ENCODE results near the gene PYGB. TPM values are rescaled to one million over a fixed set of nuclear protein-coding genes. Genes with fewer than 3 reads are reported as not detected.
"Not testable (repeated sequence)": the region's sequence is repeated elsewhere in the genome, so short reads cannot be mapped to it uniquely, and the experiment has no call there.

Gene PYGB
- total RNA-seq, 2 experiments from 2014 or later, result 26.3 to 27.5 TPM

DNA sequence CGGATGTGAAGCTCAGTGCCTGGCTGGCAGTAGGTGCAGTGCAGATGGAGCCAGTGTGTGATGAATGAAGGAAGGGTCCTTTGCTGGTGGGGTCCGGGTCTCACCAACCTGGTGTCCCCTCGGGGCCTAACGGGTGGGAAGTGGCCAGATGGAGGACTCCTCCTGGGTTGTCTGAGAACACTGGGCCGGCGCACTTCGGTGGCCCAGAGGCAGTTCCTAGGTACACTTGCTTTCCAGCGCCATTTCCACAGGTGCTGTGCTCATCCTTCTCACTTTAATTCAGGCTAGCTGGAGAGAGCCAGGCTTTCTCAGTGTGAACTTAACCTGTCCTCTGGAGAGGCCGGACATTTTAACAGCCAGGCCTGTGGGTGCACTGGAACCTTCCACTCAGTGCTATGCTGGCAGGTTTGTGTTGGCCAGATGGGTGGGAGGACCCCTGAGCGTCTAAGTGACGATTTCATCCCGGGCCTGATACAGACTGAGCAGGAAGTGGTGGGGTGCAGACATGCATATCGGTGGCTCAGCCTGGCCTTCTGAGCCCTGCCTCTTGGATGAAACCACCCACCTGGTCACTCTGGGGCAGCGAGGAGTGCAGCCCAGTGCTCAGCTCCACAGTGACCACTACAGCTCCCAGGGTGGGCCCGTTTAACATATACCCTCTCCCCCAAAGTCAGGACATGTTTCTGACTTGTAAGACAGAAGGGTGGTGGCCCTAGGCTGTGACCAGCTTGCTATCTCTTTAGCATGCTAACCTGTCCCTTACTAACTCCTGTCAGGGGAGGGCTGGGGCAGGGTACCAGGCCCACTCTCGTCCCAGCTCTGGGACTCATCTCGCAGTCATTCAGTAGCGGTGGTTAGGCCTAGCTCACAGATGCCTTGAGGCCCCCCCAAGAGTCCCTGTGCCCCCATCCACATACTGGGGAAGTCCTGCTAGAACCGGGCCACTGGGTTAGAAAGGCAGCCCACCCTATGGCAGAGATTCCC lies 8.2 kb upstream of the PYGB start:
- no peak overlapping the region for H3K27ac ChIP-seq (ENCODE audit: low read depth in 1 of 2, low read length in 2 of 2)
- peaks cover 5 to 6% of the 10 kb centered on the region in 2 experiments for H3K9me3 ChIP-seq (ENCODE audit: control insufficient read depth in 1 of 2, insufficient read depth in 1 of 2, low read length in 2 of 2)
- Mint-ChIP-seq H3K4me1 (ENCODE audit: low read depth) (no peaks in the 10 kb centered on the region), H3K36me3 (ENCODE audit: low read depth) (no peaks in the 10 kb centered on the region), H3K27ac (no peak overlapping the region), H3K27me3 (peaks cover 31% of the 10 kb centered on the region), H3K4me3 (no peak overlapping the region), H3K9me3 (peaks cover 3% of the 10 kb centered on the region)
- intact Hi-C loops (cut with DNase I, micrococcal nuclease), result no loop called here
- no peaks in the 10 kb centered on the region for H3K4me1 ChIP-seq (ENCODE audit: insufficient read depth, low read length)
- DNase-seq (no peak), ATAC-seq (ENCODE audit: poor library complexity) (no peak)
- H3K27me3 ChIP-seq (ENCODE audit: control insufficient read depth in 1 of 2, insufficient read depth in 2 of 2, low read length in 2 of 2), result peaks cover 6 to 10% of the 10 kb centered on the region in 2 experiments
- no peak for TF ChIP-seq CTCF (IDR thresholded peaks at IDR 0.05)
- no peak overlapping the region for H3K4me3 ChIP-seq (ENCODE audit: low read length)
- ChIA-PET CTCF (no interaction called here), POLR2A (no interaction called here)
- H3K36me3 ChIP-seq (ENCODE audit: insufficient read depth, low read length), result no peaks in the 10 kb centered on the region

- DNase-seq; H3K9me3 ChIP-seq (ENCODE audit: control insufficient read depth in 1 of 2, insufficient read depth in 1 of 2, low read length in 2 of 2); ATAC-seq (ENCODE audit: poor library complexity); H3K27ac ChIP-seq (ENCODE audit: low read depth in 1 of 2, low read length in 2 of 2); H3K4me3 ChIP-seq (ENCODE audit: low read length); CTCF ChIA-PET; H3K27ac Mint-ChIP-seq; intact Hi-C loops (cut with DNase I, micrococcal nuclease); H3K27me3 ChIP-seq (ENCODE audit: control insufficient read depth in 1 of 2, insufficient read depth in 2 of 2, low read length in 2 of 2); H3K36me3 Mint-ChIP-seq (ENCODE audit: low read depth); H3K4me1 ChIP-seq (ENCODE audit: insufficient read depth, low read length); H3K4me3 Mint-ChIP-seq; H3K36me3 ChIP-seq (ENCODE audit: insufficient read depth, low read length); H3K9me3 Mint-ChIP-seq; POLR2A ChIA-PET; H3K4me1 Mint-ChIP-seq (ENCODE audit: low read depth): not testable (repeated sequence)
- H3K27me3 Mint-ChIP-seq, result peaks cover 27% of the 10 kb centered on the region
Measured at GRCh38 chr20:25240851-25241658, 6.8 kb upstream of the PYGB start.

- H3K9me3 Mint-ChIP-seq; H3K4me1 ChIP-seq (ENCODE audit: insufficient read depth, low read length); DNase-seq; POLR2A ChIA-PET; ATAC-seq (ENCODE audit: poor library complexity); H3K36me3 ChIP-seq (ENCODE audit: insufficient read depth, low read length); H3K4me3 ChIP-seq (ENCODE audit: low read length); H3K27ac ChIP-seq (ENCODE audit: low read depth in 1 of 2, low read length in 2 of 2); H3K9me3 ChIP-seq (ENCODE audit: control insufficient read depth in 1 of 2, insufficient read depth in 1 of 2, low read length in 2 of 2); H3K27ac Mint-ChIP-seq; H3K36me3 Mint-ChIP-seq (ENCODE audit: low read depth); H3K27me3 ChIP-seq (ENCODE audit: control insufficient read depth in 1 of 2, insufficient read depth in 2 of 2, low read length in 2 of 2); H3K4me1 Mint-ChIP-seq (ENCODE audit: low read depth); H3K4me3 Mint-ChIP-seq; CTCF ChIA-PET; intact Hi-C loops (cut with DNase I, micrococcal nuclease): not testable (repeated sequence)
- peaks cover 27% of the 10 kb centered on the region for H3K27me3 Mint-ChIP-seq
Measured at GRCh38 chr20:25241659-25241955, 6.3 kb upstream of the PYGB start.

- no peak overlapping the region for H3K27ac ChIP-seq (ENCODE audit: low read depth in 1 of 2, low read length in 2 of 2)
- peaks cover 11% of the 10 kb centered on the region for H3K4me1 Mint-ChIP-seq (ENCODE audit: low read depth)
- POLR2A ChIA-PET, result no interaction called here
- H3K27me3 Mint-ChIP-seq, result peaks cover 23% of the 10 kb centered on the region
- H3K36me3 ChIP-seq (ENCODE audit: insufficient read depth, low read length), result no peaks in the 10 kb centered on the region
- H3K36me3 Mint-ChIP-seq (ENCODE audit: low read depth), result peaks cover 9% of the 10 kb centered on the region
- ATAC-seq (ENCODE audit: poor library complexity), result no peak
- peaks cover 3% of the 10 kb centered on the region for H3K9me3 Mint-ChIP-seq
- H3K27me3 ChIP-seq (ENCODE audit: control insufficient read depth in 1 of 2, insufficient read depth in 2 of 2, low read length in 2 of 2), result no peaks in the 10 kb centered on the region
- TF ChIP-seq CTCF (IDR thresholded peaks at IDR 0.05), result no peak
- H3K9me3 ChIP-seq (ENCODE audit: control insufficient read depth in 1 of 2, insufficient read depth in 1 of 2, low read length in 2 of 2), result peaks cover 0 to 6% of the 10 kb centered on the region in 2 experiments
- intact Hi-C loops (cut with DNase I, micrococcal nuclease), result no loop called here
- peaks cover 6% of the 10 kb centered on the region for H3K4me1 ChIP-seq (ENCODE audit: insufficient read depth, low read length)
- no peak overlapping the region for H3K27ac Mint-ChIP-seq
- DNase-seq, result no peak
- H3K4me3 Mint-ChIP-seq, result no peak overlapping the region
- CTCF ChIA-PET, result interaction anchor here (0.9 kb wide), 1 partner anchor 9 kb away, joined by 3 read pairs; no protein-coding TSS in a partner anchor
- H3K4me3 ChIP-seq (ENCODE audit: low read length), result no peak overlapping the region
Measured at GRCh38 chr20:25242231-25242630, 5.7 kb upstream of the PYGB start.
